NCI-H82 treated with DMSO at 0.1 percent for 48 hours (cell line): ENCODE measurements around the gene RPUSD3.
A peak's percentile ranks its signal among the peaks of the same experiment; 100 is the strongest.

Source experiments
- DNase-seq: peaks from one replicate; lab custom pipeline; 2025; ENCODE audit not compliant: unreplicated experiment; lab: John Stamatoyannopoulos, UW

RPUSD3 gene

GRCh38 chr3:9806688-9807589 lies 36.9 kb downstream of the RPUSD3 start:
- DNase-seq, result no peak

- no peak for DNase-seq
Observed at GRCh38 chr3:9806137-9806536, 37.7 kb downstream of the RPUSD3 start.

GRCh38 chr3:9804996-9805395 lies 38.8 kb downstream of the RPUSD3 start:
- DNase-seq, result no peak

GRCh38 chr3:9803494-9803893 lies 40.3 kb downstream of the RPUSD3 start:
- DNase-seq, result no peak

DNA sequence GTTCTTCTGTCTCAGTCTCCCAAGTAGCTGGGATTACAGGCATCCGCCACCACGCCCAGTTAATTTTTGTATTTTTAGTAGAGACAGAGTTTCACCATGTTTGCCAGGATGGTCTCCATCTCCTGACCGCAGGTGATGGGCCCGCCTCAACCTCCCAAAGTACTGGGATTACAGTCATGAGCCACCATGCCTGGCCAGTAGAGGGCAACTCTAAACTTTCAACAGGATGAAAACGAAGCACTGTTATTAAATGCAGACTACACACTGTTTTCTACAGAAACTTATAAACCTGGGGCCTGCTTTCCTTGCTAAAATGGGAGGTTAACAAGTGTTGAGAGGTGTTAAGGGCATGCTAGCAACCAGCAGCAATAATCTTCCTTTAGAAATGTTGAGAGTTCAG lies 43.3 kb downstream of the RPUSD3 start:
- DNase-seq, result no peak

GRCh38 chr3:9797196-9797945 lies 46.4 kb downstream of the RPUSD3 start:
- no peak for DNase-seq

- no peak for DNase-seq
Observed at GRCh38 chr3:9795207-9795606, 48.6 kb downstream of the RPUSD3 start.

GRCh38 chr3:9794400-9794799 lies 49.4 kb downstream of the RPUSD3 start:
- no peak for DNase-seq

DNA sequence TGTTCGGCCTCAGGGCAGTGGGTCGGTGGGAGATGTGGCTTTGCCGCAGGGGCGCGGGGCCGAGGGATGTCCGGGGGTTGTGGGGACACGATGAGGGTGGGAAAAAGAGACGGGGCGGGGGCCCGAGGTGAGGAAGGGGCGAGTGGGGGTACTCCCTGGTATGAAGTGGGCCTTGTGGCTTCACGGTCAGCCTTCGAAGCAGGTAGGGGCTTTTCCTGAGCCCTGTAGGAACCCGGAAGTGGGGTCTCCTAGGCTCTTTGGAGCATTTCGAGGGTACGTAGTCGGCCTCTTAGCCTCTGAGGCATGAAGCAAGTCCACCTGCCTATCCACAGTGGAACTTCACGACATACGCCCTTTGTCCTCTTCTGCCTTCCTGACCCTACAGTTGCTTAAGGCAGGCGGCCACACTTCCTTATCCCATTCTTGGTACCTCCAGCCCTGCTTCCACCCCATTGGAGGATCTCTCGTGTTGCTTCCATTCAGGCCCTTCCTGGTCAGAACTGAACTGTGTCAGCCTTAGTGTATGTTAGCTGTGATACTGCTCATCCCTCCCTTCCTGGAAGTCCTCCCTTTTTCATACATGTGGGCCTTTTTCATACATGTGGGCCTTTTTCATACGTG lies 50.5 kb downstream of the RPUSD3 start:
- no peak for DNase-seq

GRCh38 chr3:9792405-9793160 lies 51.2 kb downstream of the RPUSD3 start, which contains the start of the genes ARPC4 and TADA3:
ARPC4 (plus strand) TSS chr3:9793082; CDS start chr3:9793122, 40 bp downstream.
TADA3 (minus strand) TSS chr3:9792473; CDS start chr3:9791466, 1,007 bp downstream.
- DNase-seq, result peak; percentile 82

GRCh38 chr3:9791790-9792404 lies 51.9 kb downstream of the RPUSD3 start:
- no peak for DNase-seq

DNA sequence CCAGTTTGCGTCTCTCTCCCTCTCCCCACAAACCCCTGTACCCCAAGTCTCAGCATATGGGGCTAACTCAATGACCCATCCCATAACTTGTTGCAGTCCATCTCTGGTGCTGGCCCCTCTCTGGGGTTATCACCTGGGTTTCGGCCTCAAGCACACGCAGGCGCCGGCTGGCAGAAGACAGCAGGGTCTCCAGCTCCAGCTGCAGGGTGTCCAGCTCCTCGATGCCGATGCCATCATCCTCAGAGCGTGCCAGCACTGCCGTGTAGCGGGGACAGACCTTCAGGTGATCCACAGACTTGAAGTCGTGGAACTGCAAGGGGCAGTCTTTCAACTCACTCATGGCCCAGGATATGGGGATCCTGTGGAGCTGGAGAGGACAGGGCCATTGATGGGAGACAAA lies 52.7 kb downstream of the RPUSD3 start:
- no peak for DNase-seq
